MM.1S (cell line): Measurements from ENCODE around the gene ADAM15.

Experiments
- DNase-seq: peaks from one replicate; pipeline ENCODE4 v3.0.0-alpha.2; 2015
- H2AFZ ChIP-seq: fragments of 300-600 bp; sonication (generic); 2 replicates; pipeline ENCODE4 v1.6.0; 2016; ENCODE audit warnings: antibody characterized with exemption, low read length
- H3F3A ChIP-seq: fragments of 300-600 bp; sonication (generic); 2 replicates; pipeline ENCODE4 v1.6.1; 2016; ENCODE audit warnings: mild to moderate bottlenecking, antibody characterized with exemption, low read length, moderate library complexity, mixed read lengths; ENCODE audit not compliant: insufficient read depth
- H3K27ac ChIP-seq: fragments of 300-600 bp; sonication (generic); 2 replicates; pipeline ENCODE4 v1.5.1; 2016; ENCODE audit warnings: mild to moderate bottlenecking, low read length
- H3K27me3 ChIP-seq: fragments of 300-600 bp; sonication (generic); replicated peaks from 2 replicates; pipeline ENCODE4 v1.6.0; 2016; ENCODE audit warnings: low read length; ENCODE audit not compliant: insufficient read depth
- H3K36me3 ChIP-seq: fragments of 300-600 bp; sonication (generic); replicated peaks from 2 replicates; pipeline ENCODE4 v1.6.1; 2016; ENCODE audit warnings: mild to moderate bottlenecking, low read length, mixed read lengths; ENCODE audit not compliant: insufficient read depth
- H3K4me1 ChIP-seq: fragments of 300-600 bp; sonication (generic); 2 replicates; pipeline ENCODE4 v1.6.1; 2016; ENCODE audit warnings: low read length, mixed read lengths
- H3K4me2 ChIP-seq: fragments of 300-600 bp; sonication (generic); 2 replicates; pipeline ENCODE4 v1.6.0; 2016; ENCODE audit warnings: low read depth, low read length
- H3K4me3 ChIP-seq: fragments of 300-600 bp; sonication (generic); 2 replicates; pipeline ENCODE4 v1.5.1; 2016; ENCODE audit warnings: low read length, mixed read lengths
- H3K79me2 ChIP-seq: fragments of 300-600 bp; sonication (generic); 2 replicates; pipeline ENCODE4 v1.6.1; 2016; ENCODE audit warnings: mixed run types, low read length, mixed read lengths
- H3K9ac ChIP-seq: fragments of 300-600 bp; sonication (generic); 2 replicates; pipeline ENCODE4 v1.6.1; 2016; ENCODE audit warnings: low read length, mixed read lengths
- H3K9me2 ChIP-seq: fragments of 300-600 bp; sonication (generic); replicated peaks from 2 replicates; pipeline ENCODE4 v1.6.1; 2016; ENCODE audit warnings: mild to moderate bottlenecking, low read length, mixed read lengths; ENCODE audit not compliant: insufficient read depth
- H3K9me3 ChIP-seq: fragments of 300-600 bp; sonication (generic); replicated peaks from 2 replicates; pipeline ENCODE4 v1.6.1; 2016; ENCODE audit warnings: mild to moderate bottlenecking, low read length, mixed read lengths; ENCODE audit not compliant: insufficient read depth
- H4K20me1 ChIP-seq: fragments of 300-600 bp; sonication (generic); 2 replicates; pipeline ENCODE4 v1.6.1; 2016; ENCODE audit warnings: mild to moderate bottlenecking, low read length, moderate library complexity, mixed read lengths; ENCODE audit not compliant: insufficient read depth
- EZH2 ChIP-seq: fragments of 300-600 bp; sonication (generic); optimal IDR thresholded peaks from 2 replicates; pipeline ENCODE3; 2017; ENCODE audit warnings: low read depth, mild to moderate bottlenecking, antibody characterized with exemption, low read length, mixed read lengths
- EZH2phosphoT487 ChIP-seq: fragments of 300-600 bp; sonication (generic); IDR thresholded peaks from 2 replicates; pipeline ENCODE4 v1.6.1; 2018; ENCODE audit warnings: antibody characterized with exemption, low read length
- TF ChIP-seq, protein P1 (sequence below): fragments of 300-600 bp; sonication (generic); IDR thresholded peaks from 2 replicates; pipeline ENCODE4 v1.5.1; 2016; ENCODE audit warnings: antibody characterized with exemption, low read length, mixed read lengths

ADAM15 gene

DNA sequence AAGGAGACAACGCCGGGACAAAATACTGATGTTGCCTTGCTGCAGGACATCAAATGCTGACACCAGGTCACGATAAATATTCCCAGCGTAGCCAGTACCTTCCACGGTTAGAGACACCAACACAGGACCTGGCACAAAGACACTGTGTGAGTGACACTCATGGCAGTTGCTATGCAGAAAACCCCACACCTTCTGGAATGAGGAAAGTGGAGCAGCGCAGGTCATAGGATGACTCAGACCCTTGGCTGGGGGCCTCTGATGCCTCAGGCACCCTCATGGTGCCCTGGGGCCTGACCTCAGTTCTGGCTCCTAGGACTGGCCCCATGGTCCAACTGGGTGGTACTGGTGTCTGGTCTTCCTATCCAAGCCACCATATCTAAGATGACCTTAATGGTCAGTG, 24.5 kb upstream of the ADAM15 start:
- no peak overlapping the region for H3K27ac ChIP-seq
- TF ChIP-seq EZH2 (no peak), EZH2phosphoT487 (no peak)
- TF ChIP-seq, protein P1, sequence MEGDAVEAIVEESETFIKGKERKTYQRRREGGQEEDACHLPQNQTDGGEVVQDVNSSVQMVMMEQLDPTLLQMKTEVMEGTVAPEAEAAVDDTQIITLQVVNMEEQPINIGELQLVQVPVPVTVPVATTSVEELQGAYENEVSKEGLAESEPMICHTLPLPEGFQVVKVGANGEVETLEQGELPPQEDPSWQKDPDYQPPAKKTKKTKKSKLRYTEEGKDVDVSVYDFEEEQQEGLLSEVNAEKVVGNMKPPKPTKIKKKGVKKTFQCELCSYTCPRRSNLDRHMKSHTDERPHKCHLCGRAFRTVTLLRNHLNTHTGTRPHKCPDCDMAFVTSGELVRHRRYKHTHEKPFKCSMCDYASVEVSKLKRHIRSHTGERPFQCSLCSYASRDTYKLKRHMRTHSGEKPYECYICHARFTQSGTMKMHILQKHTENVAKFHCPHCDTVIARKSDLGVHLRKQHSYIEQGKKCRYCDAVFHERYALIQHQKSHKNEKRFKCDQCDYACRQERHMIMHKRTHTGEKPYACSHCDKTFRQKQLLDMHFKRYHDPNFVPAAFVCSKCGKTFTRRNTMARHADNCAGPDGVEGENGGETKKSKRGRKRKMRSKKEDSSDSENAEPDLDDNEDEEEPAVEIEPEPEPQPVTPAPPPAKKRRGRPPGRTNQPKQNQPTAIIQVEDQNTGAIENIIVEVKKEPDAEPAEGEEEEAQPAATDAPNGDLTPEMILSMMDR: no peak
- DNase-seq: no peak
- no peak overlapping the region for H3K4me2 ChIP-seq
- no peak overlapping the region for H2AFZ ChIP-seq
- no peak overlapping the region for H3K9ac ChIP-seq
- no peaks in the 10 kb centered on the region for H3K9me2 ChIP-seq
- H3K27me3 ChIP-seq: 0 out of 2 replicates have a peak, but pooled peaks cover 2% of the 10 kb centered on the region
- H3K4me3 ChIP-seq: no peak overlapping the region
- H3F3A ChIP-seq: no peaks in the 10 kb centered on the region
- H4K20me1 ChIP-seq: no peaks in the 10 kb centered on the region
- H3K4me1 ChIP-seq: no peaks in the 10 kb centered on the region
- H3K79me2 ChIP-seq: no peaks in the 10 kb centered on the region
- no peaks in the 10 kb centered on the region for H3K36me3 ChIP-seq
- no peaks in the 10 kb centered on the region for H3K9me3 ChIP-seq

DNA sequence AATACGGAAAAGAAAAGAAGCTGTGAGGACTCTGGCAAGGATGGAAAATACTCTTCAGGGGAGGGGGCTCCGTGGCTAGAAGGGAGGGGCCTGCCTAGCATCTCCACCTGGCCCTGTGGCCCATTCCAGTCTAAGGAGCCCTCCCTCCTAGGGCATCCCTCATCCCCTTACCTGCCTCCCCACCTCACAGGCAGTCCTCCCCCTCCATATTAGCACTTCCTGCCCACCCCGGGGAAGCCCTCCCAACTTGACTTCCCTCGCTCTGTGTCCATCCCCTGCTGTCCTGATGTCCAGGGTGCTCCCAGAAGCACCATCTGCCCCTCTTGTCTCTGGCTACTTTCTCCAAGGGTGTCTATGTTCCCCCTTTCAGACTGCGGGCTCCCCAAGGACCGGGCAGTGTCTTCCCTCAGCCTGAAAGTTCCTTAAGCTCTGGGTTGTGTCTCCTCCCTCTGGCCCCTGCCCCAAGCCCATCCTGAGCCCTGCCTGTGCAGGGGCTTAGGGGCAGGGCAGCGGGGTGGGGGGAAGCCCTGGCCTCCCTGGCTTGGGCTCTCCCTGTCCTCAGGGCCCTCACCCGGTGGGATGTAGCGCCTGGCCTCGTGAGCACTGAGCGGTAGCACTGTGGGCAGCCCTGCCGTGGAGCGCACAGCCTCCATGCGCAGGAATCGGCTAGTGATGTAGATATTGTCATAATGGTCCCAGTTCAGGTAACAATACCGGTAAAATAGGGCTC, 21.4 kb upstream of the ADAM15 start:
- Histone ChIP-seq H3K27me3 (0 out of 2 replicates have a peak, but pooled peaks cover 8% of the 10 kb centered on the region), H3K4me1 (no peaks in the 10 kb centered on the region), H3K4me3 (no peak overlapping the region), H2AFZ (no peak overlapping the region), H3K27ac (no peak overlapping the region), H3K36me3 (no peaks in the 10 kb centered on the region), H3K9ac (no peak overlapping the region), H3F3A (no peaks in the 10 kb centered on the region), H4K20me1 (no peaks in the 10 kb centered on the region), H3K4me2 (no peak overlapping the region), H3K9me2 (no peaks in the 10 kb centered on the region), H3K79me2 (no peaks in the 10 kb centered on the region), H3K9me3 (no peaks in the 10 kb centered on the region)
- TF ChIP-seq EZH2 (no peak), EZH2phosphoT487 (no peak)
- TF ChIP-seq, protein P1: no peak
- DNase-seq: no peak

DNA sequence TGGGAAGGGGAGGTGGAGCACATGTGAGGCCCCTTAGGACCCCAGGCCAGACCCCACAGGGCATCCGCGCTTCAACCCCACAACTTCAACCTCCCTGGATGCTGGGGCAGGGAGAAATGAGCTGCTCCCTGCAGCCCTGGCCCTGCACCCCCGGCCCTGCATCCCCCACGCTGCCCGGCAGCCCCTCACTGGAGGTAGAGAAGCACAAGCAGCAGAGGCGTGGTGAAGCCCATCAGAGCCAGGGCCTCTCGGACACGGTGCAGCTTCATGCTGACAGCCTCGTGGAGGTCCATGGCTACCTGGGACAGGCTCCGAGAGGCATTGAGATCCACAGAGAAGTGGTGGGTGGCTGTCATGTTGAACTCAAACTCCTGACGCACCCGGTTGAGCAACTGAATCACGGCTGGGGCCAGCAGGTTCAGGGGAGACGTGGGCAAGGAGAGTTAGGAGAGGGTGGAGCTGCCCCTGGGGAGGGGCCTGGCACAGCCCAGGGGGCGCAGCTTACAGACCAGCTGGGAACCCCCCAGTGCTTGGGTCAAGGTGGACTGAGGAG, 20.8 kb upstream of the ADAM15 start:
- no peaks in the 10 kb centered on the region for H3K4me1 ChIP-seq
- H3K4me2 ChIP-seq: no peak overlapping the region
- 0 out of 2 replicates have a peak, but pooled peaks cover 8% of the 10 kb centered on the region for H3K27me3 ChIP-seq
- H3K4me3 ChIP-seq: no peak overlapping the region
- H3F3A ChIP-seq: no peaks in the 10 kb centered on the region
- H3K79me2 ChIP-seq: no peaks in the 10 kb centered on the region
- no peak overlapping the region for H2AFZ ChIP-seq
- no peaks in the 10 kb centered on the region for H3K36me3 ChIP-seq
- TF ChIP-seq, protein P1: no peak
- TF ChIP-seq EZH2 (no peak), EZH2phosphoT487 (no peak)
- H3K27ac ChIP-seq: no peak overlapping the region
- no peaks in the 10 kb centered on the region for H3K9me3 ChIP-seq
- no peaks in the 10 kb centered on the region for H3K9me2 ChIP-seq
- no peak overlapping the region for H3K9ac ChIP-seq
- DNase-seq: no peak
- no peaks in the 10 kb centered on the region for H4K20me1 ChIP-seq
